Endothelial cell of umbilical vein (primary cell): ENCODE results near the gene SMARCC2. TPM values are rescaled to one million over a fixed set of nuclear protein-coding genes. Genes with fewer than 3 reads are reported as not detected.

Experiments used
- BruUV-seq: library from RNA; stranded (reverse); fragments of 400-500 nt; replicated peaks from 2 replicates; lab custom pipeline; 2021; lab: Mats Ljungman, UMichigan
- CTCF ChIA-PET: fragments of 300-600, 350-600 bp; sonication (Branson Sonifier 250); formaldehyde crosslinking; loops from one replicate; lab custom pipeline; 2021; ENCODE audit warnings: antibody characterized with exemption, inconsistent platforms; lab: Charles Lee
- POLR2A ChIA-PET: fragments of 300-600, 350-600 bp; sonication (Branson Sonifier 250); formaldehyde crosslinking; loops from one replicate; lab custom pipeline; 2021; ENCODE audit warnings: antibody characterized with exemption, inconsistent platforms; lab: Charles Lee
- DNase-seq: peaks from one replicate; pipeline ENCODE4 v3.0.0-alpha.2; 2011; ENCODE audit warnings: low read depth, low spot score
- FAIRE-seq: peaks from 2 replicates; lab custom pipeline; 2011; peaks lifted over from hg19 to GRCh38; lab: Jason Lieb, UNC
- H2AFZ ChIP-seq: 2 replicates; pipeline ENCODE4 v1.6.0; 2012; ENCODE audit warnings: low read depth, low read length, control low read depth, inconsistent platforms
- H3K27ac ChIP-seq: 2 replicates; pipeline ENCODE4 v1.5.1; 2011; ENCODE audit warnings: low read depth, mild to moderate bottlenecking, control low read depth, low read length, moderate library complexity; ENCODE audit not compliant: insufficient read depth
- H3K27me3 ChIP-seq, 2 experiments: 2 replicates each; pipeline versions ENCODE4 v1.6.0 to v1.6.1; 2011; ENCODE audit warnings: low read length in 2 of 2, mixed read lengths in 1 of 2; ENCODE audit not compliant: control insufficient read depth in 2 of 2, insufficient read depth in 2 of 2
- H3K36me3 ChIP-seq, 2 experiments: 2 replicates in 1 of 2; 3 replicates in 1 of 2; pipeline ENCODE4 v1.5.1; 2011; ENCODE audit warnings: low read length in 2 of 2, mild to moderate bottlenecking in 1 of 2, moderate library complexity in 1 of 2; ENCODE audit not compliant: control insufficient read depth in 2 of 2, insufficient read depth in 2 of 2; ENCODE audit errors: extremely low read depth in 1 of 2
- H3K4me1 ChIP-seq: 3 replicates; pipeline ENCODE4 v1.5.1; 2011; ENCODE audit warnings: mild to moderate bottlenecking, low read length; ENCODE audit not compliant: control insufficient read depth, insufficient read depth; ENCODE audit errors: extremely low read depth
- H3K4me2 ChIP-seq: 2 replicates; pipeline ENCODE4 v1.6.1; 2011; ENCODE audit warnings: low read length, control low read depth, mixed read lengths; ENCODE audit not compliant: insufficient read depth
- H3K4me3 ChIP-seq, 3 experiments: fragments of 200-600 bp in 1 of 3; sonication (generic), shearing (Covaris generic) in 1 of 3; replicated peaks in 1 of 3; 2 replicates each; pipeline ENCODE4 v1.5.1; 2011 to 2016; ENCODE audit warnings: control low read depth in 3 of 3, low read length in 3 of 3, mild to moderate bottlenecking in 2 of 3, inconsistent platforms in 1 of 3, low read depth in 1 of 3, moderate library complexity in 1 of 3; ENCODE audit not compliant: insufficient read depth in 1 of 3
- H3K79me2 ChIP-seq: 2 replicates; pipeline ENCODE4 v1.6.0; 2012; ENCODE audit warnings: low read length, inconsistent platforms; ENCODE audit not compliant: control insufficient read depth, insufficient read depth
- H3K9ac ChIP-seq: replicated peaks from 2 replicates; pipeline ENCODE3; 2011; ENCODE audit warnings: low read length, control low read depth; ENCODE audit not compliant: insufficient read depth; ENCODE audit errors: extremely low read depth
- H3K9me1 ChIP-seq: replicated peaks from 3 replicates; pipeline ENCODE4 v1.6.0; 2011; ENCODE audit warnings: mild to moderate bottlenecking, low read length; ENCODE audit not compliant: control insufficient read depth, insufficient read depth; ENCODE audit errors: extremely low read depth
- H3K9me3 ChIP-seq: replicated peaks from 2 replicates; pipeline ENCODE4 v1.5.1; 2012; ENCODE audit warnings: low read length, inconsistent platforms; ENCODE audit not compliant: control insufficient read depth, insufficient read depth
- H4K20me1 ChIP-seq: replicated peaks from 2 replicates; pipeline ENCODE3; 2011; ENCODE audit warnings: mild to moderate bottlenecking, low read length; ENCODE audit not compliant: control insufficient read depth, insufficient read depth; ENCODE audit errors: extremely low read depth
- EZH2 ChIP-seq: IDR thresholded peaks from 2 replicates; pipeline ENCODE4 v1.6.1; 2012; ENCODE audit warnings: borderline replicate concordance, low read depth, mild to moderate bottlenecking, moderate library complexity, low read length, inconsistent platforms; ENCODE audit not compliant: severe bottlenecking
- FOS ChIP-seq: IDR thresholded peaks from 2 replicates; pipeline ENCODE4 v1.6.1; 2011; ENCODE audit warnings: mild to moderate bottlenecking, low read length, moderate library complexity, borderline replicate concordance; ENCODE audit not compliant: insufficient read depth
- GATA2 ChIP-seq: IDR thresholded peaks from 2 replicates; pipeline ENCODE4 v1.7.0; 2011; ENCODE audit warnings: low read depth, mild to moderate bottlenecking, moderate library complexity, mixed read lengths, low read length; ENCODE audit not compliant: insufficient read length, insufficient read depth
- JUN ChIP-seq: IDR thresholded peaks from 2 replicates; pipeline ENCODE4 v1.6.1; 2011; ENCODE audit warnings: borderline replicate concordance, low read depth; ENCODE audit not compliant: insufficient read length, insufficient read depth
- MYC ChIP-seq: IDR thresholded peaks from one replicate; pipeline ENCODE4 v1.6.1; 2011; ENCODE audit warnings: mild to moderate bottlenecking, low read depth, low read length
- POLR2A ChIP-seq: IDR thresholded peaks from 2 replicates; pipeline ENCODE4 v1.6.1; 2012; ENCODE audit warnings: low read depth, mild to moderate bottlenecking, control low read depth, low read length
- POLR2AphosphoS5 ChIP-seq: IDR thresholded peaks from 2 replicates; pipeline ENCODE4 v1.6.1; 2012; ENCODE audit warnings: low read depth, mild to moderate bottlenecking, control low read depth, low read length, moderate library complexity; ENCODE audit not compliant: insufficient read depth
- dilution Hi-C: fragments of 300-500 bp; cut with MboI; formaldehyde crosslinking; loops from one replicate; pipeline ENCODE4 v1.15.0; 2019; ENCODE audit warnings: low sequenced_read_pairs; ENCODE audit not compliant: extremely low pct_ligation_motif_present
- intact Hi-C: fragments of 100-400 bp; cut with micrococcal nuclease; formaldehyde crosslinking; loops from one replicate; pipeline ENCODE4 v1.10.0; 2022
- polyA plus RNA-seq, 4 experiments: library from polyadenylated mRNA; depleted of rRNA in 3 of 4; stranded (reverse) in 3 of 4; unstranded in 1 of 4; fragments of >200 nt; gene quantifications; 2 replicates each; pipeline versions ENCODE4 v1.2.1 to v1.2.3, GENCODE V29; 2011 to 2012; ENCODE audit warnings: missing spikeins in 1 of 4
- total RNA-seq: library from RNA; stranded (reverse); gene quantifications from 2 replicates; pipeline ENCODE4 v1.2.3, GENCODE V29; 2021
- TF ChIP-seq, protein P1 (sequence below), 2 donors: IDR thresholded peaks; 1 replicate in 1 of 2; 2 replicates in 1 of 2; pipeline ENCODE4 v1.5.1; 2011; ENCODE audit warnings: low read length in 2 of 2, mild to moderate bottlenecking in 2 of 2, moderate library complexity in 2 of 2, control low read depth in 1 of 2, inconsistent platforms in 1 of 2, low read depth in 1 of 2; ENCODE audit not compliant: insufficient read depth in 1 of 2; ENCODE audit errors: extremely low read depth in 1 of 2
- TF ChIP-seq, protein P2 (sequence below): IDR thresholded peaks from 2 replicates; pipeline ENCODE4 v1.6.1; 2011; ENCODE audit not compliant: insufficient read depth, insufficient read length

Gene SMARCC2
- total and polyA plus RNA-seq, 2 donors (not counting 3 experiments of a cell fraction or from before 2014, with no cell fraction given), result 51.9 to 121 TPM

DNA sequence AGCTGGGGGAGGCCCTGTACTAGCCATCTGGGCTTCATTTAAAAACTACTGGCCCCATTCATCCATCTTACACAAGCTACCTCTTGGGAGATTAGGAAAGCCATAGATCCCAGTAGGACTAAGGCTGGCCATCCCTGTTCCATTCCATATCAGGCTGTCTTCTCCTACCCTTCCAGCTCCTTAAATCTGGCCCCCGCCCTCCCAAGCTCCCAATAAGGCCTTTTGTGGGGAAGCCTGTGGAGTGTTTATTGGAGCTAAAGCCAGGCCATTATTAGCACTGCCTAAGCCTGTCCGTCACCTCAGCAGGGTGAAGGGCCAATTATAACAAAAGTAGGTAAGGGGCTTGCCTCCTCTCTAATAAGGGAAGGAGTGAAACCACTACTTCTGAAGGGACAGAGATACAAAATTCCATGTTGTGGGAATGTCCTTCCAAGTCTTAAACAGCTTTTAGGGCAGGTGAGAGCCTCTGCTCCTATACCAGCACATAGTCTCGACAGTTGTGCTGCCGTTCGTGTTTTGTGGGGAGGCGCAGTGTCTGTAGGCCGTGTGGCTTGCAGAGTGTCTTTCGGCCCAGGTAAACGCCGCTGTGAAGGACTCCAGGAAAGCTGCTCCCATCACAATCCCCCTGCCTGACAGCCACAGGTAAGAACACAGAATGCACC lies 27.5 kb downstream of the SMARCC2 start:
- ChIA-PET POLR2A (interaction anchor here (0.6 to 3.9 kb wide), 10 partner anchors 10 to 58 kb away, joined by 3 to 23 read pairs (median 4); partner anchors contain the start of genes ESYT1, PA2G4 and SMARCC2), CTCF (interaction anchor here (1.0 to 3.3 kb wide), 7 partner anchors 19 to 43 kb away, joined by 4 to 16 read pairs (median 7); partner anchors contain the start of genes ESYT1, SMARCC2 and ZC3H10)
- no peak overlapping the region for H3K9ac ChIP-seq
- no peak overlapping the region for H2AFZ ChIP-seq
- H3K36me3 ChIP-seq, result peaks cover 18 to 38% of the 10 kb centered on the region in 2 experiments
- H4K20me1 ChIP-seq, result no peaks in the 10 kb centered on the region
- FAIRE-seq (no peak), DNase-seq (no peak)
- peak overlapping the region; percentile 87 for H3K27ac ChIP-seq
- peaks cover 22% of the 10 kb centered on the region for H3K4me1 ChIP-seq
- H3K9me1 ChIP-seq, result no peaks in the 10 kb centered on the region
- no peak for TF ChIP-seq EZH2
- TF ChIP-seq FOS, result no peak
- no peak for TF ChIP-seq JUN
- TF ChIP-seq, protein P1, sequence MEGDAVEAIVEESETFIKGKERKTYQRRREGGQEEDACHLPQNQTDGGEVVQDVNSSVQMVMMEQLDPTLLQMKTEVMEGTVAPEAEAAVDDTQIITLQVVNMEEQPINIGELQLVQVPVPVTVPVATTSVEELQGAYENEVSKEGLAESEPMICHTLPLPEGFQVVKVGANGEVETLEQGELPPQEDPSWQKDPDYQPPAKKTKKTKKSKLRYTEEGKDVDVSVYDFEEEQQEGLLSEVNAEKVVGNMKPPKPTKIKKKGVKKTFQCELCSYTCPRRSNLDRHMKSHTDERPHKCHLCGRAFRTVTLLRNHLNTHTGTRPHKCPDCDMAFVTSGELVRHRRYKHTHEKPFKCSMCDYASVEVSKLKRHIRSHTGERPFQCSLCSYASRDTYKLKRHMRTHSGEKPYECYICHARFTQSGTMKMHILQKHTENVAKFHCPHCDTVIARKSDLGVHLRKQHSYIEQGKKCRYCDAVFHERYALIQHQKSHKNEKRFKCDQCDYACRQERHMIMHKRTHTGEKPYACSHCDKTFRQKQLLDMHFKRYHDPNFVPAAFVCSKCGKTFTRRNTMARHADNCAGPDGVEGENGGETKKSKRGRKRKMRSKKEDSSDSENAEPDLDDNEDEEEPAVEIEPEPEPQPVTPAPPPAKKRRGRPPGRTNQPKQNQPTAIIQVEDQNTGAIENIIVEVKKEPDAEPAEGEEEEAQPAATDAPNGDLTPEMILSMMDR (IDR thresholded peaks at IDR 0.05; ENCODE audit: extremely low read depth in 1 of 2, insufficient read depth in 1 of 2, low read depth in 1 of 2, low read length in 2 of 2), result no peak
- TF ChIP-seq POLR2AphosphoS5, result no peak
- TF ChIP-seq, protein P2, sequence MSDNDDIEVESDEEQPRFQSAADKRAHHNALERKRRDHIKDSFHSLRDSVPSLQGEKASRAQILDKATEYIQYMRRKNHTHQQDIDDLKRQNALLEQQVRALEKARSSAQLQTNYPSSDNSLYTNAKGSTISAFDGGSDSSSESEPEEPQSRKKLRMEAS, result no peak
- TF ChIP-seq GATA2, result no peak
- no peak for TF ChIP-seq POLR2A
- TF ChIP-seq MYC, result no peak
- intact Hi-C loops, result no loop called here
- no TSS peak for BruUV-seq
- H3K4me3 ChIP-seq, result no peak overlapping the region
- H3K79me2 ChIP-seq, result peaks cover 33% of the 10 kb centered on the region
- dilution Hi-C loops, result no loop called here
- H3K27me3 ChIP-seq, result no peaks in the 10 kb centered on the region
- H3K4me2 ChIP-seq, result no peak overlapping the region
- no peaks in the 10 kb centered on the region for H3K9me3 ChIP-seq
